ENCODE data around the gene SNTA1.
"Not testable (repeated sequence)": the region's sequence is repeated elsewhere in the genome, so short reads cannot be mapped to it uniquely, and the experiment has no call there.

DNA sequence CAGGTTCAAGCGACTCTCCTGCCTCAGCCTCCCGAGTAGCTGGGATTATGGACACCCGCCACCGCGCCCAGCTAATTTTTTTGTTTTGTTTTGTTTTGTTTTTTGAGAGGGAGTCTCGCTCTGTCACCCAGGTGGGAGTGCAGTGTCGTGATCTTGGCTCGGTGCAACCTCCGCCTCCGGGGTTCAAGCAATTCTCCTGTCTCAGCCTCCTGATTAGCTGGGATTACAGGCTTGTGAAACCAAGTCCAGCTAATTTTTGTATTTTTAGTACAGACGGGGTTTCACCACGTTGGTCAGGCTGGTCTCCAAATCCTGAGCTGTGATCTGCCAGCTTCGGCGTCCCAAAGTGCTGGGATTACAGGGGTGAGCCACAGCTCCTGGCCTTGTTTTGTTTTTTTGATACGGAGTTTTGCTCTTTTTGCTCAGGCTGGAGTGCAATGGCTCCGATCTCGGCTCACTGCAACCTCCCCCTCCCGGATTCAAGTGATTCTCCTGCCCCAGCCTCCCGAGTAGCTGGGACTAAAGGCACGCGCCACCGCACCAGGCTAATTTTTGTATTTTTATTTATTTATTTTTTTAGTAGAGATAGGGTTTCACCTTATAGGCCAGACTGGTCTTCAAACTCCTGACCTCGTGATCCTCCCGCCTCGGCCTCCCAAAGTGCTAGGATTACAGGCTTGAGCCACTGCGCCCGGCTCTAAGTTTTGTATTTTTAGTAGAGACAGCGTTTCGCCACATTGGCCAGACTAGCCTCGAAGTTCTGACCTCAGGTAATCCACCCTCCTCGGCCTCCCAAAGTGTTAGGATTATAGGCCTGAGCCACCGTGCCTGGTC is 45.3 kb upstream of the SNTA1 start:
- TF ChIP-seq, protein P1, sequence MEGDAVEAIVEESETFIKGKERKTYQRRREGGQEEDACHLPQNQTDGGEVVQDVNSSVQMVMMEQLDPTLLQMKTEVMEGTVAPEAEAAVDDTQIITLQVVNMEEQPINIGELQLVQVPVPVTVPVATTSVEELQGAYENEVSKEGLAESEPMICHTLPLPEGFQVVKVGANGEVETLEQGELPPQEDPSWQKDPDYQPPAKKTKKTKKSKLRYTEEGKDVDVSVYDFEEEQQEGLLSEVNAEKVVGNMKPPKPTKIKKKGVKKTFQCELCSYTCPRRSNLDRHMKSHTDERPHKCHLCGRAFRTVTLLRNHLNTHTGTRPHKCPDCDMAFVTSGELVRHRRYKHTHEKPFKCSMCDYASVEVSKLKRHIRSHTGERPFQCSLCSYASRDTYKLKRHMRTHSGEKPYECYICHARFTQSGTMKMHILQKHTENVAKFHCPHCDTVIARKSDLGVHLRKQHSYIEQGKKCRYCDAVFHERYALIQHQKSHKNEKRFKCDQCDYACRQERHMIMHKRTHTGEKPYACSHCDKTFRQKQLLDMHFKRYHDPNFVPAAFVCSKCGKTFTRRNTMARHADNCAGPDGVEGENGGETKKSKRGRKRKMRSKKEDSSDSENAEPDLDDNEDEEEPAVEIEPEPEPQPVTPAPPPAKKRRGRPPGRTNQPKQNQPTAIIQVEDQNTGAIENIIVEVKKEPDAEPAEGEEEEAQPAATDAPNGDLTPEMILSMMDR (IDR thresholded peaks at IDR 0.05): not testable (repeated sequence)
- not testable (repeated sequence) for TF ChIP-seq POLR2A (IDR thresholded peaks at IDR 0.05; ENCODE audit: low read depth); POLR2AphosphoS5 (IDR thresholded peaks at IDR 0.05)
